Fibroblast of lung (primary cell): ENCODE measurements around the gene MIA2.

Source experiments
- CTCF ChIP-seq, 2 donors: IDR thresholded peaks in 1 of 2; conservative IDR thresholded peaks in 1 of 2; 1 replicate in 1 of 2; 2 replicates in 1 of 2; pipeline ENCODE4 v1.5.1; 2011 to 2012; ENCODE audit warnings: low read length in 2 of 2, control low read depth in 1 of 2, inconsistent platforms in 1 of 2, low read depth in 1 of 2, mild to moderate bottlenecking in 1 of 2
- EZH2 ChIP-seq: IDR thresholded peaks from 2 replicates; pipeline ENCODE4 v1.5.1; 2012; ENCODE audit warnings: low read length, control low read depth, mild to moderate bottlenecking; ENCODE audit errors: missing control alignments

GRCh38 chr14:39428118-39428517 lies 194.4 kb downstream of the MIA2 start:
- no peak for TF ChIP-seq CTCF (conservative IDR thresholded peaks at IDR 0.05 in 1 of 2, IDR thresholded peaks at IDR 0.05 in 1 of 2; ENCODE audit: low read depth in 1 of 2, low read length in 2 of 2)
- no peak for TF ChIP-seq EZH2
